ENCODE measurements around the gene CGNL1.

The CGNL1 gene

GRCh38 chr15:57444877-57445513 is 68.7 kb downstream of the CGNL1 start:
- Histone ChIP-seq H3K9ac (no peak overlapping the region), H3K79me2 (ENCODE audit: insufficient read depth, low read depth) (no peaks in the 10 kb centered on the region), H3K27ac (no peak overlapping the region), H3K27me3 (ENCODE audit: insufficient read depth, low read depth) (no peaks in the 10 kb centered on the region), H3K4me2 (no peak overlapping the region), H3K4me3 (IDR thresholded peaks at IDR 0.05; ENCODE audit: insufficient read depth, low read depth, low read length) (no peak overlapping the region), H4K20me1 (ENCODE audit: insufficient read depth) (no peaks in the 10 kb centered on the region), H3K36me3 (ENCODE audit: insufficient read depth) (no peaks in the 10 kb centered on the region), H3K4me1 (ENCODE audit: low read depth, poor library complexity, severe bottlenecking) (no peaks in the 10 kb centered on the region), H2AFZ (ENCODE audit: low read depth) (no peak overlapping the region)
- no peak for TF ChIP-seq CTCF (conservative IDR thresholded peaks at IDR 0.05; ENCODE audit: low read depth, low read length)

GRCh38 chr15:57445872-57446271 is 69.6 kb downstream of the CGNL1 start:
- H3K36me3 ChIP-seq (ENCODE audit: insufficient read depth): no peaks in the 10 kb centered on the region
- H3K27me3 ChIP-seq (ENCODE audit: insufficient read depth, low read depth): no peaks in the 10 kb centered on the region
- H3K79me2 ChIP-seq (ENCODE audit: insufficient read depth, low read depth): no peaks in the 10 kb centered on the region
- H3K4me1 ChIP-seq (ENCODE audit: low read depth, poor library complexity, severe bottlenecking): no peaks in the 10 kb centered on the region
- H3K9ac ChIP-seq: no peak overlapping the region
- H3K27ac ChIP-seq: no peak overlapping the region
- H3K4me3 ChIP-seq (IDR thresholded peaks at IDR 0.05; ENCODE audit: insufficient read depth, low read depth, low read length): no peak overlapping the region
- no peak overlapping the region for H2AFZ ChIP-seq (ENCODE audit: low read depth)
- TF ChIP-seq CTCF (conservative IDR thresholded peaks at IDR 0.05; ENCODE audit: low read depth, low read length): no peak
- no peaks in the 10 kb centered on the region for H4K20me1 ChIP-seq (ENCODE audit: insufficient read depth)
- no peak overlapping the region for H3K4me2 ChIP-seq

GRCh38 chr15:57446393-57446792 is 70.1 kb downstream of the CGNL1 start:
- H3K27me3 ChIP-seq (ENCODE audit: insufficient read depth, low read depth): no peaks in the 10 kb centered on the region
- H3K27ac ChIP-seq: no peak overlapping the region
- no peak for TF ChIP-seq CTCF (conservative IDR thresholded peaks at IDR 0.05; ENCODE audit: low read depth, low read length)
- H3K4me3 ChIP-seq (IDR thresholded peaks at IDR 0.05; ENCODE audit: insufficient read depth, low read depth, low read length): no peak overlapping the region
- H3K9ac ChIP-seq: no peak overlapping the region
- H3K4me2 ChIP-seq: no peak overlapping the region
- H3K36me3 ChIP-seq (ENCODE audit: insufficient read depth): no peaks in the 10 kb centered on the region
- H3K4me1 ChIP-seq (ENCODE audit: low read depth, poor library complexity, severe bottlenecking): no peaks in the 10 kb centered on the region
- H2AFZ ChIP-seq (ENCODE audit: low read depth): no peak overlapping the region
- no peaks in the 10 kb centered on the region for H4K20me1 ChIP-seq (ENCODE audit: insufficient read depth)
- H3K79me2 ChIP-seq (ENCODE audit: insufficient read depth, low read depth): no peaks in the 10 kb centered on the region

GRCh38 chr15:57451555-57451954 is 75.2 kb downstream of the CGNL1 start:
- Histone ChIP-seq H3K4me3 (IDR thresholded peaks at IDR 0.05; ENCODE audit: insufficient read depth, low read depth, low read length) (no peak overlapping the region), H3K4me2 (no peak overlapping the region), H3K36me3 (ENCODE audit: insufficient read depth) (no peaks in the 10 kb centered on the region), H3K9ac (no peak overlapping the region), H2AFZ (ENCODE audit: low read depth) (no peak overlapping the region), H4K20me1 (ENCODE audit: insufficient read depth) (no peaks in the 10 kb centered on the region), H3K4me1 (ENCODE audit: low read depth, poor library complexity, severe bottlenecking) (no peaks in the 10 kb centered on the region), H3K27ac (no peak overlapping the region), H3K79me2 (ENCODE audit: insufficient read depth, low read depth) (no peaks in the 10 kb centered on the region), H3K27me3 (ENCODE audit: insufficient read depth, low read depth) (no peaks in the 10 kb centered on the region)
- TF ChIP-seq CTCF (conservative IDR thresholded peaks at IDR 0.05; ENCODE audit: low read depth, low read length): no peak

Measured in KMS-11 (cell line).